GM23248 (cell line): ENCODE measurements around the gene COMMD4.
"Not testable (repeated sequence)": the region's sequence is repeated elsewhere in the genome, so short reads cannot be mapped to it uniquely, and the experiment has no call there.

ENCODE experiments used
- EZH2 ChIP-seq: fragments of 200-600 bp; sonication (generic); IDR thresholded peaks from 2 replicates; pipeline ENCODE4 v1.6.1; 2018; ENCODE audit warnings: antibody characterized with exemption, mild to moderate bottlenecking; ENCODE audit not compliant: insufficient read depth, poor library complexity, severe bottlenecking
- EZH2phosphoT487 ChIP-seq: fragments of 200-600 bp; sonication (generic); IDR thresholded peaks from 2 replicates; pipeline ENCODE4 v1.6.1; 2018; ENCODE audit warnings: antibody characterized with exemption, moderate library complexity, mild to moderate bottlenecking, low read depth; ENCODE audit not compliant: insufficient read depth

DNA sequence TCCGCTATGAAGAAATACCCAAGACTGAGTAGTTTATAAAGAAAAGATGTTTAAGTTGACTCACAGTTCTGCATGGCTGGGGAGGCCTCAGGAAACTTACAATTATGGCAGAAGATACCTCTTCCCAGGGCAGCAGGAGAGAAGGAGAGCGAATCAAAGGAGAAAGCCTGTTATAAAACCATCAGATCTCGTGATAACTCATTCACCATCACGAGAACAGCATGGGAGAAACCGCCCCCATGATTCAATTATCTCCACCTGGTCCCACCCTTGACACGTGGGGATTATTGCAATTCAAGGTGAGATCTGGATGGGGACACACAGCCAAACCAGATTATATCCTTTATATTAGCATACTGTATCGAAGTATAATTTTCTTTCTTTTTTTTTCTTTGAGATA lies 3.8 kb upstream of the COMMD4 start:
- not testable (repeated sequence) for TF ChIP-seq EZH2, EZH2phosphoT487
